IMR-90 (cell line): ENCODE measurements around the gene NFX1. TPM values are rescaled to one million over a fixed set of nuclear protein-coding genes. Genes with fewer than 3 reads are reported as not detected.

Source experiments
- ATAC-seq: fragments of 200-7000 bp; cut with Tn5 transposase; 2 replicates; pipeline ENCODE4 v1.9.1; 2020; ENCODE audit warnings: low read depth, mild to moderate bottlenecking, moderate library complexity
- BruUV-seq: library from RNA; stranded (reverse); fragments of 400-500 nt; replicated peaks from 2 replicates; lab custom pipeline; 2021; lab: Mats Ljungman, UMichigan
- CTCF ChIA-PET: fragments of 300-600 bp; formaldehyde crosslinking; extraction: SDS; loops from one replicate; lab custom pipeline; 2021; ENCODE audit warnings: antibody characterized with exemption; lab: Yijun Ruan, JAX
- POLR2A ChIA-PET: fragments of 300-600 bp; sonication (Branson Sonifier 250); formaldehyde crosslinking; loops from one replicate; lab custom pipeline; 2022; ENCODE audit warnings: antibody characterized with exemption; ENCODE audit not compliant: unreplicated experiment; lab: Charles Lee
- DNase-seq: peaks from one replicate; pipeline ENCODE4 v3.0.0; 2013
- H2AFZ ChIP-seq: replicated peaks from 2 replicates; pipeline ENCODE3; 2013; ENCODE audit warnings: low read length, mild to moderate bottlenecking; ENCODE audit not compliant: poor library complexity
- H2AK5ac ChIP-seq: 2 replicates; pipeline ENCODE4 v1.6.1; 2013; ENCODE audit warnings: low read depth, low read length, inconsistent platforms
- H2AK9ac ChIP-seq: replicated peaks from 2 replicates; pipeline ENCODE3; 2013; ENCODE audit warnings: mild to moderate bottlenecking, low read depth, low read length, moderate library complexity; ENCODE audit not compliant: poor library complexity
- H2BK120ac ChIP-seq: 2 replicates; pipeline ENCODE4 v1.6.1; 2013; ENCODE audit warnings: low read depth, low read length, inconsistent platforms
- H2BK15ac ChIP-seq: 3 replicates; pipeline ENCODE4 v1.6.1; 2013; ENCODE audit warnings: low read depth, low read length, inconsistent platforms
- H2BK20ac ChIP-seq: 2 replicates; pipeline ENCODE4 v1.6.1; 2013; ENCODE audit warnings: low read depth, mild to moderate bottlenecking, inconsistent platforms, low read length, moderate library complexity
- H2BK5ac ChIP-seq: 2 replicates; pipeline ENCODE4 v1.6.1; 2013; ENCODE audit warnings: mild to moderate bottlenecking, low read depth, low read length, inconsistent platforms; ENCODE audit not compliant: poor library complexity, severe bottlenecking
- H3K14ac ChIP-seq: replicated peaks from 2 replicates; pipeline ENCODE4 v1.6.1; 2013; ENCODE audit warnings: low read depth, low read length, inconsistent platforms
- H3K18ac ChIP-seq: 2 replicates; pipeline ENCODE4 v1.6.1; 2013; ENCODE audit warnings: low read depth, low read length, control low read depth
- H3K23ac ChIP-seq: 2 replicates; pipeline ENCODE4 v1.6.1; 2013; ENCODE audit warnings: low read depth, low read length, inconsistent platforms
- H3K27ac ChIP-seq: 2 replicates; pipeline ENCODE4 v1.5.1; 2013; ENCODE audit warnings: mild to moderate bottlenecking, control low read depth, low read length; ENCODE audit not compliant: insufficient read depth
- H3K27me3 ChIP-seq: 2 replicates; pipeline ENCODE4 v1.6.1; 2013; ENCODE audit warnings: low read length; ENCODE audit not compliant: control insufficient read depth, insufficient read depth
- H3K36me3 ChIP-seq: 2 replicates; pipeline ENCODE4 v1.6.1; 2013; ENCODE audit warnings: low read length, mixed read lengths; ENCODE audit not compliant: control insufficient read depth, insufficient read depth
- H3K4ac ChIP-seq: 2 replicates; pipeline ENCODE4 v1.6.1; 2013; ENCODE audit warnings: low read depth, low read length, inconsistent platforms
- H3K4me1 ChIP-seq: 2 replicates; pipeline ENCODE4 v1.6.1; 2013; ENCODE audit warnings: low read length, mixed read lengths; ENCODE audit not compliant: control insufficient read depth, insufficient read depth
- H3K4me2 ChIP-seq: 2 replicates; pipeline ENCODE4 v1.6.1; 2013; ENCODE audit warnings: low read depth, mild to moderate bottlenecking, control low read depth, low read length, moderate library complexity
- H3K4me3 ChIP-seq: 2 replicates; pipeline ENCODE4 v1.5.1; 2013; ENCODE audit warnings: low read depth, mild to moderate bottlenecking, control low read depth, low read length, moderate library complexity; ENCODE audit not compliant: insufficient read depth
- H3K56ac ChIP-seq: 2 replicates; pipeline ENCODE4 v1.6.1; 2013; ENCODE audit warnings: low read length, inconsistent platforms; ENCODE audit not compliant: insufficient read depth; ENCODE audit errors: extremely low read depth
- H3K79me1 ChIP-seq, 2 experiments: 2 replicates each; pipeline ENCODE4 v1.6.1; 2013; ENCODE audit warnings: low read length in 2 of 2, inconsistent platforms in 1 of 2, low read depth in 1 of 2
- H3K9ac ChIP-seq: 2 replicates; pipeline ENCODE4 v1.6.1; 2013; ENCODE audit warnings: low read depth, low read length, control low read depth
- H3K9me1 ChIP-seq: 2 replicates; pipeline ENCODE4 v1.6.1; 2013; ENCODE audit warnings: low read length, inconsistent platforms; ENCODE audit not compliant: insufficient read depth
- H3K9me3 ChIP-seq: 2 replicates; pipeline ENCODE4 v1.6.1; 2013; ENCODE audit warnings: low read length; ENCODE audit not compliant: control insufficient read depth, insufficient read depth
- H4K20me1 ChIP-seq: 2 replicates; pipeline ENCODE4 v1.6.1; 2013; ENCODE audit warnings: low read length, inconsistent platforms; ENCODE audit not compliant: insufficient read depth
- H4K5ac ChIP-seq: 2 replicates; pipeline ENCODE4 v1.6.1; 2013; ENCODE audit warnings: mild to moderate bottlenecking, low read depth, low read length, control low read depth
- H4K8ac ChIP-seq, 2 experiments: 2 replicates each; pipeline ENCODE4 v1.6.1; 2013; ENCODE audit warnings: low read depth in 2 of 2, low read length in 2 of 2, control low read depth in 1 of 2, inconsistent platforms in 1 of 2
- H4K91ac ChIP-seq: 2 replicates; pipeline ENCODE4 v1.6.1; 2013; ENCODE audit warnings: low read depth, low read length, inconsistent platforms; ENCODE audit not compliant: insufficient read depth
- BHLHE40 ChIP-seq: fragments of 150-350 bp; IDR thresholded peaks from 2 replicates; pipeline ENCODE4 v1.6.1; 2016; ENCODE audit warnings: mild to moderate bottlenecking, low read depth, low read length
- FOS ChIP-seq: fragments of 150-350 bp; IDR thresholded peaks from 2 replicates; pipeline ENCODE4 v1.6.1; 2016; ENCODE audit warnings: low read depth, low read length
- MAZ ChIP-seq: IDR thresholded peaks from 2 replicates; pipeline ENCODE4 v1.6.1; 2012; ENCODE audit warnings: low read depth, mild to moderate bottlenecking, low read length, improper control_type of control experiment, moderate library complexity, borderline replicate concordance
- MXI1 ChIP-seq: IDR thresholded peaks from 2 replicates; pipeline ENCODE4 v1.6.1; 2012; ENCODE audit warnings: low read depth, mild to moderate bottlenecking, low read length, moderate library complexity, borderline replicate concordance
- WGBS, 2 experiments: methylation state at CpG; one replicate each; pipeline versions ENCODE4 v1.1.5 to v1.1.7; 2013; ENCODE audit warnings: missing lambda C conversion rate in 2 of 2; ENCODE audit not compliant: insufficient read length in 1 of 2; ENCODE audit errors: extremely low coverage in 2 of 2; 5-methylcytosine and 5-hydroxymethylcytosine counted together
- dilution Hi-C: fragments of 300-500 bp; cut with HindIII; formaldehyde crosslinking; loops from one replicate; pipeline ENCODE4 v1.14.3; 2018; ENCODE audit warnings: low sequenced_read_pairs; ENCODE audit not compliant: unreplicated experiment
- in situ Hi-C: fragments of 300-500 bp; cut with MboI; formaldehyde crosslinking; loops from 3 replicates; pipeline ENCODE4 v1.14.3; 2019; ENCODE audit warnings: low sequenced_read_pairs, inconsistent platforms, mixed read lengths
- intact Hi-C: fragments of 100-400 bp; cut with micrococcal nuclease; formaldehyde crosslinking; loops from 2 replicates; pipeline ENCODE4 v1.10.0; 2022
- polyA plus RNA-seq, 3 experiments: library from polyadenylated mRNA; depleted of rRNA; stranded (reverse); fragments of >200 nt; gene quantifications; 2 replicates each; pipeline ENCODE4 v1.2.3, GENCODE V29; 2012; ENCODE audit warnings: low replicate concordance in 1 of 3
- total RNA-seq: library from RNA; depleted of rRNA; stranded (reverse); fragments of >200 nt; gene quantifications from 2 replicates; pipeline ENCODE4 v1.2.3, GENCODE V29; 2012

NFX1 gene
- total and polyA plus RNA-seq, 2 of the 4 experiments (the other 2 are of a cell fraction): 27.0 to 36.0 TPM

DNA sequence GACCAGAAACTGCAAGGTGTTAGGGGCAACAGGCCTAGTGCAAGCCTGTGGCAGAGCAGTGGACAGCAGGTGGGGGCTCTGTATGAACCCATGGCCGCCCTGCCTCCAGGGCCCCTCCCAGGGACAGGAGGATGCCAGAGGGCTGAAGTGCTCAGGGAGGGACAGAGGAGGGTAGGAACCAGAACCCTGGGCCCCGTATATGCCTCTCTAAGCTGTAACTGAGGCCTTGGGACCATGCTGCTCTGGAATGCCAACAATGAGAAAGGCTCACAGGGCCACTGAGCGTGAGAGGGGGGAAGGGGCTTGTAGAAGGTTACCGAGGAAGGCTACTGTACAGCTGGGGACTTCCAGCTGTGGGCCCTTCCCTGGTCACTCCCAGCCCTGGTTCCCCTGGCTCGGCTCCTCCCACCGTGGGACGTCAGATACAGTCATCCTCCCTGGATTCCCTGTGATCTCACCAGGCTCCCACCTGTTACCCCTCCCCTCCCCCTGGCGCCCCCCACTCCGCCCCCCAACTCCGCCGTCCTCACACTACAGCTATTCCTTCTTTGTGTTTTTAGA is 91.0 kb downstream of the NFX1 start:
- Histone ChIP-seq H2BK5ac (no peak overlapping the region), H2AK9ac (peak overlapping the region; percentile 9), H3K23ac (no peak overlapping the region), H3K14ac (no peak overlapping the region), H3K4me2 (no peak overlapping the region), H3K27me3 (no peaks in the 10 kb centered on the region), H2BK15ac (no peak overlapping the region), H4K91ac (no peak overlapping the region), H3K9me1 (no peaks in the 10 kb centered on the region), H2AK5ac (no peak overlapping the region), H3K4me3 (no peak overlapping the region), H2BK120ac (no peak overlapping the region), H3K9me3 (no peaks in the 10 kb centered on the region), H4K5ac (no peak overlapping the region), H3K36me3 (no peaks in the 10 kb centered on the region), H4K20me1 (no peaks in the 10 kb centered on the region), H3K56ac (no peak overlapping the region), H3K4me1 (no peaks in the 10 kb centered on the region), H3K79me1 (no peaks in the 10 kb centered on the region), H2AFZ (peak overlapping the region; percentile 72), H3K9ac (no peak overlapping the region), H3K4ac (no peak overlapping the region), H3K18ac (no peak overlapping the region), H2BK20ac (no peak overlapping the region), H3K27ac (no peak overlapping the region), H4K8ac (no peak overlapping the region)
- WGBS, 2 experiments: 49% methylated on average over 3 of the region's 11 CpGs; no CpG with 5 or more reads in 1 of the 2 experiments
- DNase-seq (peak; percentile 32), ATAC-seq (peak; percentile 53)
- no peak for TF ChIP-seq MAZ
- no peak for TF ChIP-seq MXI1
- TF ChIP-seq BHLHE40: no peak
- TF ChIP-seq FOS: no peak
- BruUV-seq: no TSS peak
- intact Hi-C loops: no loop called here
- ChIA-PET POLR2A (no interaction called here), CTCF (no interaction called here)
- in situ Hi-C loops: no loop called here
- dilution Hi-C loops: no loop called here
